Smooth muscle cell (in vitro differentiated cells): ENCODE measurements around the gene ITGA8. TPM values are rescaled to one million over a fixed set of nuclear protein-coding genes. Genes with fewer than 3 reads are reported as not detected.
"Not testable (repeated sequence)": the region's sequence is repeated elsewhere in the genome, so short reads cannot be mapped to it uniquely, and the experiment has no call there.

ENCODE experiments used
- DNase-seq: peaks from one replicate; lab custom pipeline; 2025; ENCODE audit not compliant: unreplicated experiment; lab: John Stamatoyannopoulos, UW
- H2AFZ ChIP-seq: fragments of 200-600 bp; sonication (generic); 2 replicates; pipeline ENCODE4 v1.6.0; 2016; ENCODE audit warnings: antibody characterized with exemption, low read depth, mild to moderate bottlenecking
- H3F3A ChIP-seq: fragments of 200-600 bp; sonication (generic); 2 replicates; pipeline ENCODE4 v1.6.0; 2017; ENCODE audit warnings: antibody characterized with exemption, low read depth
- H3K27ac ChIP-seq: fragments of 200-600 bp; sonication (generic); 2 replicates; pipeline ENCODE4 v1.5.1; 2016; ENCODE audit warnings: low read depth, mild to moderate bottlenecking
- H3K27me3 ChIP-seq: fragments of 200-600 bp; sonication (generic); 2 replicates; pipeline ENCODE4 v1.6.1; 2016; ENCODE audit warnings: low read depth, mild to moderate bottlenecking
- H3K36me3 ChIP-seq: fragments of 200-600 bp; sonication (generic); 2 replicates; pipeline ENCODE4 v1.5.1; 2016; ENCODE audit warnings: low read depth
- H3K4me1 ChIP-seq: fragments of 200-600 bp; sonication (generic); 2 replicates; pipeline ENCODE4 v1.5.1; 2016; ENCODE audit warnings: low read depth
- H3K4me2 ChIP-seq: fragments of 200-600 bp; sonication (generic); 2 replicates; pipeline ENCODE4 v1.6.0; 2016; ENCODE audit warnings: mild to moderate bottlenecking
- H3K4me3 ChIP-seq: fragments of 200-600 bp; sonication (generic); 2 replicates; pipeline ENCODE4 v1.5.1; 2016; ENCODE audit warnings: mild to moderate bottlenecking
- H3K79me2 ChIP-seq: fragments of 200-600 bp; sonication (generic); 2 replicates; pipeline ENCODE4 v1.6.0; 2016; ENCODE audit warnings: low read depth, mild to moderate bottlenecking
- H3K9ac ChIP-seq: fragments of 200-600 bp; sonication (generic); 2 replicates; pipeline ENCODE4 v1.6.0; 2016; ENCODE audit warnings: low read depth
- H3K9me3 ChIP-seq: fragments of 200-600 bp; sonication (generic); replicated peaks from 2 replicates; pipeline ENCODE4 v1.5.1; 2016; ENCODE audit warnings: low read depth
- H4K20me1 ChIP-seq: fragments of 200-600 bp; sonication (generic); 2 replicates; pipeline ENCODE4 v1.6.0; 2016; ENCODE audit warnings: low read depth
- WGBS: methylation state at CpG from one replicate; pipeline ENCODE4 v1.1.7; 2016; ENCODE audit warnings: low lambda C conversion rate; 5-methylcytosine and 5-hydroxymethylcytosine counted together
- polyA plus RNA-seq: library from polyadenylated mRNA; unstranded; fragments of >200 nt; fragmentation: Nextera tagmentation; extraction: Ambion mirVana; gene quantifications from 2 replicates; pipeline ENCODE4 v1.2.1, GENCODE V29; 2016
- total RNA-seq: library from RNA; depleted of rRNA; stranded (reverse); fragments of >200 nt; gene quantifications from 2 replicates; pipeline ENCODE4 v1.2.3, GENCODE V29; 2014
- TF ChIP-seq, protein P1 (sequence below): fragments of 200-600 bp; sonication (generic); IDR thresholded peaks from 2 replicates; pipeline ENCODE4 v1.5.1; 2017; ENCODE audit warnings: borderline replicate concordance, mild to moderate bottlenecking, antibody characterized with exemption; ENCODE audit not compliant: insufficient read depth, poor library complexity, severe bottlenecking

ITGA8 gene
- total and polyA plus RNA-seq, 2 experiments from 2014 or later: 0.02 to 0.36 TPM

DNA sequence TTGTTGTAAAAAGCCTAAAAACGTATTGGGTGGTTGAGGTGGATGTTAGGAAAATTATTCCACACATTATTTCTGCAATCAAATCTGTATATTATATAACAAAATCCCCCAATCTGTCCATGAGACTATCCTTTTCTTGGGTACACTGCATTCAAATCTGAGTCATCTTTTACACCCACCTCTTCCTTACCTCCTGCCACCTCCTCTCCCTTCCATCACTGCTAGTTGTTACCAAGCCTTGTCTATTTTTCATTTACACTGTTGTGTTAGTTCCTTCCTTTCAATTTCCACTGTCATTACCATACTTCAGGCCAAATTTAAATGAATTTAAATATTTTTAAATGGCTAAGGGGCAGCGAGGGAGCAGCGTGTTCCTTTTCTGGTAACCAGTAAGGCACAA lies 83.3 kb downstream of the ITGA8 start:
- Histone ChIP-seq H3F3A (no peaks in the 10 kb centered on the region), H3K9me3 (no peaks in the 10 kb centered on the region), H4K20me1 (no peaks in the 10 kb centered on the region), H3K27ac (no peak overlapping the region), H3K27me3 (no peaks in the 10 kb centered on the region), H3K9ac (no peak overlapping the region), H3K4me1 (no peaks in the 10 kb centered on the region), H2AFZ (no peak overlapping the region), H3K4me3 (no peak overlapping the region), H3K79me2 (no peaks in the 10 kb centered on the region), H3K36me3 (no peaks in the 10 kb centered on the region), H3K4me2 (no peak overlapping the region)
- WGBS: 92% methylated on average over 3 of the region's 3 CpGs
- TF ChIP-seq, protein P1, sequence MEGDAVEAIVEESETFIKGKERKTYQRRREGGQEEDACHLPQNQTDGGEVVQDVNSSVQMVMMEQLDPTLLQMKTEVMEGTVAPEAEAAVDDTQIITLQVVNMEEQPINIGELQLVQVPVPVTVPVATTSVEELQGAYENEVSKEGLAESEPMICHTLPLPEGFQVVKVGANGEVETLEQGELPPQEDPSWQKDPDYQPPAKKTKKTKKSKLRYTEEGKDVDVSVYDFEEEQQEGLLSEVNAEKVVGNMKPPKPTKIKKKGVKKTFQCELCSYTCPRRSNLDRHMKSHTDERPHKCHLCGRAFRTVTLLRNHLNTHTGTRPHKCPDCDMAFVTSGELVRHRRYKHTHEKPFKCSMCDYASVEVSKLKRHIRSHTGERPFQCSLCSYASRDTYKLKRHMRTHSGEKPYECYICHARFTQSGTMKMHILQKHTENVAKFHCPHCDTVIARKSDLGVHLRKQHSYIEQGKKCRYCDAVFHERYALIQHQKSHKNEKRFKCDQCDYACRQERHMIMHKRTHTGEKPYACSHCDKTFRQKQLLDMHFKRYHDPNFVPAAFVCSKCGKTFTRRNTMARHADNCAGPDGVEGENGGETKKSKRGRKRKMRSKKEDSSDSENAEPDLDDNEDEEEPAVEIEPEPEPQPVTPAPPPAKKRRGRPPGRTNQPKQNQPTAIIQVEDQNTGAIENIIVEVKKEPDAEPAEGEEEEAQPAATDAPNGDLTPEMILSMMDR: no peak
- no peak for DNase-seq

DNA sequence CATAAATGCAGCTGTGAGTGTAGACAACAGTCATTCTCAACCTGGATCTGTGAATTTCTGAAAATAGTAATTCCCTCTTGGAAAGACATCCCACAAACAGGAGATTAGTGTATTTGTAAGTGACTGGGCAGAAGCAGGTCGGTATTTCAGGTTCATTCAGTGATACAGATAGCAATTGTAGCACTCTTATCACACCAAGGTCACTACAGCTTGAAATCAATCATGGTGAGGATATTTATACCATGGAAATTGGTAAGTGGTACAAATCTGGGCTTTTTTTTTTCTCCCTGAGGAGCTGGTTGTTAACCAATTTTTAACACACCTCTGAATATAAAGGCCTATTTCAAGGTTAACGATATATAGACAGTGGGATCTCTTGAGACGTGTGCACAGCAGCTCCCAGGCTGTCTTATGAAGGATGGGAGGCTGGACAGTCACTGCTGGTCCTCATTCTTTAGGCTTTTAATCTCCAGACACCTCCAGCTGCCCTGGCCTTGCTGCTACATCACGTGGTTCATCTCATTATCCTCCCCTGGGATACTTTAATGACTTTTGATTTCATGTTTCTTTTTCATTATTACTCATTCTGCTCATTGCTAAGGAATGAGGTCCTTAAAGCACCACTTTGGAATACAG lies 87.1 kb downstream of the ITGA8 start:
- no peaks in the 10 kb centered on the region for H3K9me3 ChIP-seq
- TF ChIP-seq, protein P1: no peak
- no peak overlapping the region for H3K4me3 ChIP-seq
- H3F3A ChIP-seq: no peaks in the 10 kb centered on the region
- no peak overlapping the region for H2AFZ ChIP-seq
- WGBS: 87% methylated on average over 4 of the region's 4 CpGs
- H4K20me1 ChIP-seq: no peaks in the 10 kb centered on the region
- H3K9ac ChIP-seq: no peak overlapping the region
- H3K27ac ChIP-seq: no peak overlapping the region
- H3K4me2 ChIP-seq: no peak overlapping the region
- no peaks in the 10 kb centered on the region for H3K27me3 ChIP-seq
- no peaks in the 10 kb centered on the region for H3K4me1 ChIP-seq
- H3K79me2 ChIP-seq: no peaks in the 10 kb centered on the region
- no peaks in the 10 kb centered on the region for H3K36me3 ChIP-seq
- no peak for DNase-seq

DNA sequence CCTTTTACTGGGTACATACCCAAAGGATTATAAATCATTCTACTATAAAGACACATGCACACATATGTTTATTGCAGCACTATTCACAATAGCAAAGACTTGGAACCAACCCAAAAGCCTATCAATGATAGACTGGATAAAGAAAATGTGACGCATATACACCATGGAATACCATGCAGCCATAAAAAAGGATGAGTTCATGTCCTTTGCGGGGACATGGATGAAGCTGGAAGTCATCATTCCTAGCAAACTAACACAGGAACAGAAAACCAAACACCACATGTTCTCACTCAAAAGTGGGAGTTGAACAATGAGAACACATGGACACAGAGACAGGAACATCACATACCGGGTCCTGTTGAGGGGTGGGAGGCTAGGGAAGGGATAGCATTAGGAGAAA lies 88.5 kb downstream of the ITGA8 start:
- not testable (repeated sequence) for H2AFZ ChIP-seq, H3K36me3 ChIP-seq, H3K79me2 ChIP-seq, DNase-seq, H3K4me3 ChIP-seq, H3K4me1 ChIP-seq, H3K4me2 ChIP-seq, H3K9me3 ChIP-seq, H3K9ac ChIP-seq, H4K20me1 ChIP-seq, H3F3A ChIP-seq, H3K27ac ChIP-seq, H3K27me3 ChIP-seq
- 77% methylated on average over 3 of the region's 3 CpGs for WGBS

DNA sequence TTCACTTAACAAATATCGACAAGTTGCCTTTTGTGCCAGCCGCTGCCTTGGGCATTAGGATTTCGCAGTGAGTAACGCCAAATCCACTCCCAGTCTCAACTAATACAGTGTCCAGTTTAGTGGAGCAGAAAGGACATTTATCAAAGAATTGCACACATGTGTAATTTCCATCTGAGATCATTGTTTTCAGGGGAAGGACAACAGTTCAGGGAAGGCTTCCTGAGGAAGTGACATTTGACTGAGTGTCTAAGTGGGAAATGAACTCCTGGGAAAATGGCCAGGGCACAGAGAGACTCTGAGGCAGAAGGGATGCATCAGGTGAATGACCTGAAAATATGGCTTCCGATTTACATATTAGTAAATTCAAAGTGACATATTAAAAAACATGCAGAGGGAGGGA lies 89.4 kb downstream of the ITGA8 start:
- WGBS: 95% methylated on average over 5 of the region's 5 CpGs
- TF ChIP-seq, protein P1: no peak
- H3K4me2 ChIP-seq: no peak overlapping the region

More for the DNA sequence above, 89.4 kb downstream of the ITGA8 start:
- Histone ChIP-seq H3K4me3 (no peak overlapping the region), H3K27me3 (no peaks in the 10 kb centered on the region), H3K9ac (no peak overlapping the region), H3K4me1 (no peaks in the 10 kb centered on the region), H3K36me3 (no peaks in the 10 kb centered on the region), H3K9me3 (no peaks in the 10 kb centered on the region), H2AFZ (no peak overlapping the region), H3K79me2 (no peaks in the 10 kb centered on the region), H4K20me1 (no peaks in the 10 kb centered on the region), H3F3A (no peaks in the 10 kb centered on the region), H3K27ac (no peak overlapping the region)
- no peak for DNase-seq
